Neural cell (in vitro differentiated cells): ENCODE results near the gene ZNF778.

ENCODE experiments used
- CTCF ChIP-seq: fragments of 450-650 bp; IDR thresholded peaks from 2 replicates; pipeline ENCODE4 v1.5.1; 2014; ENCODE audit warnings: antibody characterized with exemption, mild to moderate bottlenecking, moderate library complexity; ENCODE audit not compliant: poor library complexity, severe bottlenecking
- EP300 ChIP-seq: fragments of 450-650 bp; conservative IDR thresholded peaks from 2 replicates; pipeline ENCODE4 v1.6.1; 2014; ENCODE audit warnings: antibody characterized with exemption, mild to moderate bottlenecking, moderate library complexity; ENCODE audit not compliant: poor library complexity, severe bottlenecking
- EZH2 ChIP-seq: fragments of 200-600, 300-800 bp; shearing (Covaris generic), sonication (generic); IDR thresholded peaks from 2 replicates; pipeline ENCODE4 v1.6.1; 2014; ENCODE audit warnings: antibody characterized with exemption, low read length, borderline replicate concordance, mild to moderate bottlenecking; ENCODE audit not compliant: insufficient read depth, poor library complexity, severe bottlenecking
- MXI1 ChIP-seq: fragments of 450-650 bp; conservative IDR thresholded peaks from 2 replicates; pipeline ENCODE4 v1.6.1; 2014; ENCODE audit warnings: antibody characterized with exemption, mild to moderate bottlenecking; ENCODE audit not compliant: poor library complexity, severe bottlenecking
- REST ChIP-seq: IDR thresholded peaks from 2 replicates; pipeline ENCODE4 v1.6.1; 2012; ENCODE audit warnings: borderline replicate concordance
- SMC3 ChIP-seq: fragments of 450-650 bp; conservative IDR thresholded peaks from 2 replicates; pipeline ENCODE4 v1.6.1; 2014; ENCODE audit warnings: antibody characterized with exemption, mild to moderate bottlenecking, moderate library complexity; ENCODE audit not compliant: poor library complexity

DNA sequence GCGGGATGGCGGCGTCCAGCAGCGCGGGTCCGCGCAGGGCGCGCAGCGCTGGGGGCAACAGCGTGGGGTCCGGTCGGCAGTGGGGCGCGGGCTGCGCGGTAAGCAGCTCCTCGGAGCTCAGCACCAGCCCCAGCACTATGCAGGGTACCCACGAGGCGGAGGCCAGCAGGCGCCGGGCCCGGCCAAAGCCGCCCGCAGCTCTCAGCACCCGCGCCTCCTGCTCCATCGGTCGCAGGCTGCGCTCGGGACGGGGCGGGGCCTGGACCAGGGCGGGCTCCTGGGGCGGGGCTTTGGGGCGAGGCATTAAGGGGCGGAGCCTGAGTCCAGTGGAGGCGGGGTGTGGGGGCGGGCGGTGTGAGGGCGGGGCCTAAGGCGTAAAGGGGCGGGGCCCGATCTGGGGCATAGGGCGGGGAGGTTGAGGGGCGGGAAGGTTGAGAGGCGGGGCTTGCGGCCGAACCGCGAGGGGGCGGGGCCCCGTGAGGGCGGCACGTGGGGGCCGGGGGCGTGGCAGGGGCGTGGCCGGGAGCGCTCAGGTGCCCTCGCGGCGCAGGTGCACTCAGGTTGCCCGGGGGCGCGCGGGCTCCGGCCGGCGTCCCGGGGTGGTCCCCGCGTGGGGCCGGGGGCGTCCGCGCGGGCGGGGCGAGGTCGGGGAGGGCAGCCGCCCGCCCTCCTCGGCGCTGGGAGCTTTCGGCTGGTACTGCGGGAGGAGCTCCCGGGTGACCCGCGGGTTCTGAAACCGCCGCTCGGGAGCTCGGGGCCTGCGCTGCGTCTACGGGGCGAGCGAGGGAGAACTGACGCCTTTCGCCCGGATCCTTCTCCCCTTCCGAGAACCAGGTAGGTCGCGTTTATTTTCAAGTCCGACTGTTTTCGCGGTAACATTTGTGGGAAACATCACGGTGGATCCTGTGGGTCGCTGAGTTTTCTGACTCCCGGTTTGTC, 15.8 kb upstream of the ZNF778 start:
- TF ChIP-seq REST (no peak), EZH2 (no peak), CTCF (no peak), MXI1 (no peak), EP300 (no peak), SMC3 (no peak)
